Suprapubic skin (tissue), 4 donors: Measurements from ENCODE around the gene EXOC2. TPM values are rescaled to one million over a fixed set of nuclear protein-coding genes. Genes with fewer than 3 reads are reported as not detected.

ENCODE experiments used
- DNase-seq, 2 donors: peaks; one replicate each; pipeline ENCODE4 v3.0.0-alpha.2; 2019; ENCODE audit warnings: low spot score in 2 of 2
- H3K27ac ChIP-seq: fragments of 200-600 bp; sonication (generic); one replicate; pipeline ENCODE4 v1.5.1; 2019
- H3K27me3 ChIP-seq: fragments of 200-600 bp; sonication (generic); one replicate; pipeline ENCODE4 v1.5.1; 2019
- H3K36me3 ChIP-seq: fragments of 200-600 bp; sonication (generic); one replicate; pipeline ENCODE4 v1.5.1; 2019
- H3K4me1 ChIP-seq: fragments of 200-600 bp; sonication (generic); one replicate; pipeline ENCODE4 v1.5.1; 2019
- H3K4me3 ChIP-seq: fragments of 200-600 bp; sonication (generic); one replicate; pipeline ENCODE4 v1.5.1; 2019; ENCODE audit warnings: mild to moderate bottlenecking
- H3K9me3 ChIP-seq: fragments of 200-600 bp; sonication (generic); one replicate; pipeline ENCODE4 v1.5.1; 2019
- CTCF ChIP-seq, 2 donors: fragments of 200-600 bp in 1 of 2; fragments of 450-650 bp in 1 of 2; sonication (generic) in 1 of 2; IDR thresholded peaks; one replicate each; pipeline ENCODE4 v1.5.1; 2016 to 2019; ENCODE audit warnings: antibody characterized with exemption in 2 of 2, mild to moderate bottlenecking in 1 of 2, moderate library complexity in 1 of 2
- EP300 ChIP-seq: sonication (generic); formaldehyde crosslinking; IDR thresholded peaks from one replicate; pipeline ENCODE4 v1.6.1; 2017; ENCODE audit warnings: antibody characterized with exemption
- POLR2A ChIP-seq, 2 donors: fragments of 450-650 bp; IDR thresholded peaks; one replicate each; pipeline ENCODE4 v1.6.1; 2017; ENCODE audit warnings: antibody characterized with exemption in 2 of 2, mild to moderate bottlenecking in 2 of 2, moderate library complexity in 2 of 2
- POLR2AphosphoS5 ChIP-seq, 3 donors: sonication (generic); formaldehyde crosslinking; IDR thresholded peaks; one replicate each; pipeline ENCODE4 v1.6.1; 2017; ENCODE audit warnings: antibody characterized with exemption in 3 of 3
- WGBS: methylation state at CpG from one replicate; pipeline ENCODE4 v1.1.5; 2018; 5-methylcytosine and 5-hydroxymethylcytosine counted together
- total RNA-seq, 4 donors: library from RNA; depleted of rRNA; stranded (reverse); fragments of >200 nt; gene quantifications; one replicate each; pipeline ENCODE4 v1.1.0, GENCODE V29; 2016

EXOC2 gene
- total RNA-seq, 4 donors from 2014 or later: 17.7 to 28.1 (median 20.3) TPM

- Histone ChIP-seq H3K9me3 (no peaks in the 10 kb centered on the region), H3K4me3 (no peak overlapping the region), H3K27ac (no peak overlapping the region), H3K27me3 (peaks cover 10% of the 10 kb centered on the region), H3K4me1 (no peaks in the 10 kb centered on the region), H3K36me3 (no peaks in the 10 kb centered on the region)
- 80% methylated on average over 10 of the region's 11 CpGs for WGBS
- no peak for DNase-seq
- no peak for TF ChIP-seq EP300
- no peak for TF ChIP-seq CTCF (IDR thresholded peaks at IDR 0.05)
- no peak for TF ChIP-seq POLR2AphosphoS5 (IDR thresholded peaks at IDR 0.05)
These were observed 247.1 kb downstream of the EXOC2 start for GRCh38 chr6:445571-446417.

GRCh38 chr6:444653-445275 is 248.2 kb downstream of the EXOC2 start:
- no peak for DNase-seq
- 81% methylated on average over 18 of the region's 18 CpGs for WGBS

GRCh38 chr6:443621-444159 is 249.2 kb downstream of the EXOC2 start:
- H3K9me3 ChIP-seq: no peaks in the 10 kb centered on the region
- no peak overlapping the region for H3K4me3 ChIP-seq
- no peaks in the 10 kb centered on the region for H3K36me3 ChIP-seq
- no peak for DNase-seq
- TF ChIP-seq POLR2AphosphoS5 (IDR thresholded peaks at IDR 0.05) (no peak), POLR2A (IDR thresholded peaks at IDR 0.05) (no peak), EP300 (no peak), CTCF (IDR thresholded peaks at IDR 0.05) (no peak)
- H3K27me3 ChIP-seq: peaks cover 10% of the 10 kb centered on the region
- WGBS: 81% methylated on average over 18 of the region's 19 CpGs
- no peaks in the 10 kb centered on the region for H3K4me1 ChIP-seq
- H3K27ac ChIP-seq: no peak overlapping the region

More at GRCh38 chr6:444653-445275, 248.2 kb downstream of the EXOC2 start:
- Histone ChIP-seq H3K27ac (no peak overlapping the region), H3K27me3 (peaks cover 10% of the 10 kb centered on the region), H3K36me3 (no peaks in the 10 kb centered on the region), H3K4me3 (no peak overlapping the region), H3K4me1 (no peaks in the 10 kb centered on the region), H3K9me3 (no peaks in the 10 kb centered on the region)
- TF ChIP-seq EP300 (no peak), CTCF (IDR thresholded peaks at IDR 0.05) (no peak), POLR2A (IDR thresholded peaks at IDR 0.05) (no peak), POLR2AphosphoS5 (IDR thresholded peaks at IDR 0.05) (no peak)

- Histone ChIP-seq H3K4me1 (no peaks in the 10 kb centered on the region), H3K4me3 (no peak overlapping the region), H3K27ac (no peak overlapping the region), H3K36me3 (no peaks in the 10 kb centered on the region), H3K9me3 (no peaks in the 10 kb centered on the region), H3K27me3 (peaks cover 10% of the 10 kb centered on the region)
- TF ChIP-seq POLR2A (IDR thresholded peaks at IDR 0.05) (no peak), POLR2AphosphoS5 (IDR thresholded peaks at IDR 0.05) (no peak), CTCF (IDR thresholded peaks at IDR 0.05) (no peak), EP300 (no peak)
- 91% methylated on average over 10 of the region's 12 CpGs for WGBS
- DNase-seq: no peak
These were observed 251.6 kb downstream of the EXOC2 start for GRCh38 chr6:441126-441920.
